IMR-90 (cell line): ENCODE results near the gene MAN1A2. TPM values are rescaled to one million over a fixed set of nuclear protein-coding genes. Genes with fewer than 3 reads are reported as not detected.

Experiments used
- ATAC-seq: fragments of 200-7000 bp; cut with Tn5 transposase; 2 replicates; pipeline ENCODE4 v1.9.1; 2020; ENCODE audit warnings: low read depth, mild to moderate bottlenecking, moderate library complexity
- BruUV-seq: library from RNA; stranded (reverse); fragments of 400-500 nt; replicated peaks from 2 replicates; lab custom pipeline; 2021; lab: Mats Ljungman, UMichigan
- CTCF ChIA-PET: fragments of 300-600 bp; formaldehyde crosslinking; extraction: SDS; loops from one replicate; lab custom pipeline; 2021; ENCODE audit warnings: antibody characterized with exemption; lab: Yijun Ruan, JAX
- POLR2A ChIA-PET: fragments of 300-600 bp; sonication (Branson Sonifier 250); formaldehyde crosslinking; loops from one replicate; lab custom pipeline; 2022; ENCODE audit warnings: antibody characterized with exemption; ENCODE audit not compliant: unreplicated experiment; lab: Charles Lee
- DNase-seq: peaks from one replicate; pipeline ENCODE4 v3.0.0; 2013
- H2AFZ ChIP-seq: replicated peaks from 2 replicates; pipeline ENCODE3; 2013; ENCODE audit warnings: low read length, mild to moderate bottlenecking; ENCODE audit not compliant: poor library complexity
- H2AK5ac ChIP-seq: 2 replicates; pipeline ENCODE4 v1.6.1; 2013; ENCODE audit warnings: low read depth, low read length, inconsistent platforms
- H2AK9ac ChIP-seq: replicated peaks from 2 replicates; pipeline ENCODE3; 2013; ENCODE audit warnings: mild to moderate bottlenecking, low read depth, low read length, moderate library complexity; ENCODE audit not compliant: poor library complexity
- H2BK120ac ChIP-seq: 2 replicates; pipeline ENCODE4 v1.6.1; 2013; ENCODE audit warnings: low read depth, low read length, inconsistent platforms
- H2BK15ac ChIP-seq: 3 replicates; pipeline ENCODE4 v1.6.1; 2013; ENCODE audit warnings: low read depth, low read length, inconsistent platforms
- H2BK20ac ChIP-seq: 2 replicates; pipeline ENCODE4 v1.6.1; 2013; ENCODE audit warnings: low read depth, mild to moderate bottlenecking, inconsistent platforms, low read length, moderate library complexity
- H2BK5ac ChIP-seq: 2 replicates; pipeline ENCODE4 v1.6.1; 2013; ENCODE audit warnings: mild to moderate bottlenecking, low read depth, low read length, inconsistent platforms; ENCODE audit not compliant: poor library complexity, severe bottlenecking
- H3K14ac ChIP-seq: replicated peaks from 2 replicates; pipeline ENCODE4 v1.6.1; 2013; ENCODE audit warnings: low read depth, low read length, inconsistent platforms
- H3K18ac ChIP-seq: 2 replicates; pipeline ENCODE4 v1.6.1; 2013; ENCODE audit warnings: low read depth, low read length, control low read depth
- H3K23ac ChIP-seq: 2 replicates; pipeline ENCODE4 v1.6.1; 2013; ENCODE audit warnings: low read depth, low read length, inconsistent platforms
- H3K27ac ChIP-seq: 2 replicates; pipeline ENCODE4 v1.5.1; 2013; ENCODE audit warnings: mild to moderate bottlenecking, control low read depth, low read length; ENCODE audit not compliant: insufficient read depth
- H3K27me3 ChIP-seq: 2 replicates; pipeline ENCODE4 v1.6.1; 2013; ENCODE audit warnings: low read length; ENCODE audit not compliant: control insufficient read depth, insufficient read depth
- H3K36me3 ChIP-seq: 2 replicates; pipeline ENCODE4 v1.6.1; 2013; ENCODE audit warnings: low read length, mixed read lengths; ENCODE audit not compliant: control insufficient read depth, insufficient read depth
- H3K4ac ChIP-seq: 2 replicates; pipeline ENCODE4 v1.6.1; 2013; ENCODE audit warnings: low read depth, low read length, inconsistent platforms
- H3K4me1 ChIP-seq: 2 replicates; pipeline ENCODE4 v1.6.1; 2013; ENCODE audit warnings: low read length, mixed read lengths; ENCODE audit not compliant: control insufficient read depth, insufficient read depth
- H3K4me2 ChIP-seq: 2 replicates; pipeline ENCODE4 v1.6.1; 2013; ENCODE audit warnings: low read depth, mild to moderate bottlenecking, control low read depth, low read length, moderate library complexity
- H3K4me3 ChIP-seq: 2 replicates; pipeline ENCODE4 v1.5.1; 2013; ENCODE audit warnings: low read depth, mild to moderate bottlenecking, control low read depth, low read length, moderate library complexity; ENCODE audit not compliant: insufficient read depth
- H3K56ac ChIP-seq: 2 replicates; pipeline ENCODE4 v1.6.1; 2013; ENCODE audit warnings: low read length, inconsistent platforms; ENCODE audit not compliant: insufficient read depth; ENCODE audit errors: extremely low read depth
- H3K79me1 ChIP-seq, 2 experiments: 2 replicates each; pipeline ENCODE4 v1.6.1; 2013; ENCODE audit warnings: low read length in 2 of 2, inconsistent platforms in 1 of 2, low read depth in 1 of 2
- H3K9ac ChIP-seq: 2 replicates; pipeline ENCODE4 v1.6.1; 2013; ENCODE audit warnings: low read depth, low read length, control low read depth
- H3K9me1 ChIP-seq: 2 replicates; pipeline ENCODE4 v1.6.1; 2013; ENCODE audit warnings: low read length, inconsistent platforms; ENCODE audit not compliant: insufficient read depth
- H3K9me3 ChIP-seq: 2 replicates; pipeline ENCODE4 v1.6.1; 2013; ENCODE audit warnings: low read length; ENCODE audit not compliant: control insufficient read depth, insufficient read depth
- H4K20me1 ChIP-seq: 2 replicates; pipeline ENCODE4 v1.6.1; 2013; ENCODE audit warnings: low read length, inconsistent platforms; ENCODE audit not compliant: insufficient read depth
- H4K5ac ChIP-seq: 2 replicates; pipeline ENCODE4 v1.6.1; 2013; ENCODE audit warnings: mild to moderate bottlenecking, low read depth, low read length, control low read depth
- H4K8ac ChIP-seq, 2 experiments: 2 replicates each; pipeline ENCODE4 v1.6.1; 2013; ENCODE audit warnings: low read depth in 2 of 2, low read length in 2 of 2, control low read depth in 1 of 2, inconsistent platforms in 1 of 2
- H4K91ac ChIP-seq: 2 replicates; pipeline ENCODE4 v1.6.1; 2013; ENCODE audit warnings: low read depth, low read length, inconsistent platforms; ENCODE audit not compliant: insufficient read depth
- BHLHE40 ChIP-seq: fragments of 150-350 bp; IDR thresholded peaks from 2 replicates; pipeline ENCODE4 v1.6.1; 2016; ENCODE audit warnings: mild to moderate bottlenecking, low read depth, low read length
- CEBPB ChIP-seq: IDR thresholded peaks from 2 replicates; pipeline ENCODE4 v1.6.1; 2012; ENCODE audit warnings: low read depth, low read length, improper control_type of control experiment
- FOS ChIP-seq: fragments of 150-350 bp; IDR thresholded peaks from 2 replicates; pipeline ENCODE4 v1.6.1; 2016; ENCODE audit warnings: low read depth, low read length
- MAFK ChIP-seq: IDR thresholded peaks from 2 replicates; pipeline ENCODE4 v1.6.1; 2012; ENCODE audit warnings: low read depth, low read length, improper control_type of control experiment
- MAZ ChIP-seq: IDR thresholded peaks from 2 replicates; pipeline ENCODE4 v1.6.1; 2012; ENCODE audit warnings: low read depth, mild to moderate bottlenecking, low read length, improper control_type of control experiment, moderate library complexity, borderline replicate concordance
- NFE2L2 ChIP-seq: fragments of 150-350 bp; IDR thresholded peaks from 2 replicates; pipeline ENCODE4 v1.6.1; 2016; ENCODE audit warnings: low read depth, mild to moderate bottlenecking, low read length
- POLR2A ChIP-seq: IDR thresholded peaks from 2 replicates; pipeline ENCODE4 v1.6.1; 2012; ENCODE audit warnings: mild to moderate bottlenecking, low read depth, low read length
- RAD21 ChIP-seq: IDR thresholded peaks from 2 replicates; pipeline ENCODE4 v1.6.1; 2012; ENCODE audit warnings: low read length, improper control_type of control experiment
- SMC3 ChIP-seq: fragments of 150-350 bp; IDR thresholded peaks from 2 replicates; pipeline ENCODE4 v1.6.1; 2016; ENCODE audit warnings: low read depth, mild to moderate bottlenecking, antibody characterized with exemption, low read length, moderate library complexity
- WGBS, 2 experiments: methylation state at CpG; one replicate each; pipeline versions ENCODE4 v1.1.5 to v1.1.7; 2013; ENCODE audit warnings: missing lambda C conversion rate in 2 of 2; ENCODE audit not compliant: insufficient read length in 1 of 2; ENCODE audit errors: extremely low coverage in 2 of 2; 5-methylcytosine and 5-hydroxymethylcytosine counted together
- dilution Hi-C: fragments of 300-500 bp; cut with HindIII; formaldehyde crosslinking; loops from one replicate; pipeline ENCODE4 v1.14.3; 2018; ENCODE audit warnings: low sequenced_read_pairs; ENCODE audit not compliant: unreplicated experiment
- in situ Hi-C: fragments of 300-500 bp; cut with MboI; formaldehyde crosslinking; loops from 3 replicates; pipeline ENCODE4 v1.14.3; 2019; ENCODE audit warnings: low sequenced_read_pairs, inconsistent platforms, mixed read lengths
- intact Hi-C: fragments of 100-400 bp; cut with micrococcal nuclease; formaldehyde crosslinking; loops from 2 replicates; pipeline ENCODE4 v1.10.0; 2022
- polyA plus RNA-seq, 3 experiments: library from polyadenylated mRNA; depleted of rRNA; stranded (reverse); fragments of >200 nt; gene quantifications; 2 replicates each; pipeline ENCODE4 v1.2.3, GENCODE V29; 2012; ENCODE audit warnings: low replicate concordance in 1 of 3
- total RNA-seq: library from RNA; depleted of rRNA; stranded (reverse); fragments of >200 nt; gene quantifications from 2 replicates; pipeline ENCODE4 v1.2.3, GENCODE V29; 2012
- TF ChIP-seq, protein P1 (sequence below): fragments of 150-350 bp; IDR thresholded peaks from 2 replicates; pipeline ENCODE4 v1.6.1; 2016; ENCODE audit warnings: low read depth, mild to moderate bottlenecking, low read length, moderate library complexity, borderline replicate concordance

The MAN1A2 gene
- total and polyA plus RNA-seq, 2 of the 4 experiments (the other 2 are of a cell fraction), result 12.4 to 29.4 TPM

DNA sequence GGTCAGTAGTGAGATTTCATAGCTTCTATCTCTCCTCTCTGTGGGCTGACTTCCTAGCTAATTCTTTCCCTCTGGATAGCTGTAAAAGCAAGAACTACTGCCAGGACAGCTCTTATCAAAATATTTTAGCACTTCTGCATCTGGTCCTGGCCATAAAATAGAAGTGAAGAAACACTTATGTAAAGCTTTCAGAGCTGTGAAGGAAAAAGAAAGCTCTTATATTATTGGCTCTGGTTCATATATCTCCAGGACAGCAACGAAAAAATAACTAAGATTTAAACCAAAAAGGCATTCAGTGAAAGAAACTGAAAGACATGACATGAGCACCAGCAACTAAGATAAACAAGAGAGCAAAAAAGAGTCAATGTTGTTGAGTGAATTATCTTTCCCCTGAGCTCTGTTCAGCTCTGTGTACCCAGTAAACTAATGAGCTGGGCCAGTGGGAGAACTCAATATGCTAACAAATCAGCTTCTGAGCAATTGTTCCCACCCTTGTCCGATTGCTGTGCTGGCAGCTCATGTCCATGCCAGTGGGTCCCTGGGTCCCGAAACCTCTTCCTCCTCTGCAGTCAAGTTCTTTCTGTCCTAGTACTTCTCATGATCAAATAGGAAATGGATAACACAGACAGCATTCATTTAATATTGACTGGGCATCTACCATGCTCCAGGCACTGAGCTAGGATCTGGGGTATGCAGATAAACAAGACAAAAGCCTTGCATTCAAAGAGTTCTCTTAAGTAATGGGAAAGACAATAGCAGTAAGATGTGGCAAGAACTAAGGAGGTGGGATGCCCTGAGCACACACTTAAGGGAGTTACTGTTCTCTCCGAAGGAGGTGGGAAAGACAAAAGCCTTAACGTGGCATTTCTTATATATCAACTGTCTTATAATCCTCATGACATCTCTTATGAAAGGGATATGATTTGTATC lies 45.3 kb upstream of the MAN1A2 start (continued):
- TF ChIP-seq, protein P1, sequence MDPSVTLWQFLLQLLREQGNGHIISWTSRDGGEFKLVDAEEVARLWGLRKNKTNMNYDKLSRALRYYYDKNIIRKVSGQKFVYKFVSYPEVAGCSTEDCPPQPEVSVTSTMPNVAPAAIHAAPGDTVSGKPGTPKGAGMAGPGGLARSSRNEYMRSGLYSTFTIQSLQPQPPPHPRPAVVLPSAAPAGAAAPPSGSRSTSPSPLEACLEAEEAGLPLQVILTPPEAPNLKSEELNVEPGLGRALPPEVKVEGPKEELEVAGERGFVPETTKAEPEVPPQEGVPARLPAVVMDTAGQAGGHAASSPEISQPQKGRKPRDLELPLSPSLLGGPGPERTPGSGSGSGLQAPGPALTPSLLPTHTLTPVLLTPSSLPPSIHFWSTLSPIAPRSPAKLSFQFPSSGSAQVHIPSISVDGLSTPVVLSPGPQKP, result no peak

DNA sequence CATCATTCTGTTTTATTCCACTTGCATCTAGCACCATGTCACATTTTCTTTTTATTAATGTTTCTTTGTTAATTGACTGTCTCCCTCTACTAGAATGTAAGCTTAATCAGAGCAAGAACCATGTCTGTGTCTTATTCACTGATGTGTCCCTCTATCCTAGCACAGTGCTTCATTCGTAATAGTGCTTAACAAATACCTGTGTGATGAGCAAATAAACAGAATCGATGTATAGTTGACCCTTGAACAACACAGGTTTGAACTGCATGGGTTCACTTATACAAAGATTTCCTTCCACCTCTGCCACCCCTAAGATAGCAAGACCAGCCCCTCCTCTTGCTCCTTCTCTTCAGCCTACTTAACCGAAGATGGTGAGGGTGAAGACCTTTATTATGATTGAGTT lies 42.9 kb upstream of the MAN1A2 start:
- dilution Hi-C loops, result no loop called here
- no peak overlapping the region for H2BK15ac ChIP-seq
- ChIA-PET POLR2A (no interaction called here), CTCF (no interaction called here)
- H2AK5ac ChIP-seq, result no peak overlapping the region
- no peak overlapping the region for H4K5ac ChIP-seq
- H3K4ac ChIP-seq, result no peak overlapping the region
- no peak overlapping the region for H2AK9ac ChIP-seq
- no peak overlapping the region for H2BK120ac ChIP-seq
- no peak overlapping the region for H3K23ac ChIP-seq
- no peak overlapping the region for H3K18ac ChIP-seq
- H3K27me3 ChIP-seq, result peaks cover 21% of the 10 kb centered on the region
- no peak overlapping the region for H3K9ac ChIP-seq
- no peak overlapping the region for H3K14ac ChIP-seq
- H4K91ac ChIP-seq, result no peak overlapping the region
- H3K56ac ChIP-seq, result no peak overlapping the region
- no CpG with 5 or more reads among the region's 3 CpGs for WGBS, 2 experiments
- H3K9me1 ChIP-seq, result no peaks in the 10 kb centered on the region
- no peak for DNase-seq
- H3K9me3 ChIP-seq, result peaks cover 2% of the 10 kb centered on the region; the same call in 1 of the 2 replicates
- H4K8ac ChIP-seq, result no peak overlapping the region
- BruUV-seq, result no TSS peak
- no peaks in the 10 kb centered on the region for H3K4me1 ChIP-seq
- no peaks in the 10 kb centered on the region for H3K79me1 ChIP-seq
- in situ Hi-C loops, result no loop called here
- no peak overlapping the region for H2AFZ ChIP-seq
- H2BK20ac ChIP-seq, result no peak overlapping the region
- H3K4me3 ChIP-seq, result no peak overlapping the region
- intact Hi-C loops, result no loop called here
- TF ChIP-seq RAD21 (no peak), MAFK (no peak), BHLHE40 (no peak), MAZ (no peak), SMC3 (no peak), POLR2A (no peak), NFE2L2 (no peak), CEBPB (no peak), FOS (no peak)
- no peak overlapping the region for H3K27ac ChIP-seq
- no peak overlapping the region for H3K4me2 ChIP-seq
- no peak overlapping the region for H2BK5ac ChIP-seq
- no peak for ATAC-seq
- no peaks in the 10 kb centered on the region for H3K36me3 ChIP-seq
- H4K20me1 ChIP-seq, result no peaks in the 10 kb centered on the region
